Endothelial cell of umbilical vein (primary cell): ENCODE results near the gene ADH1C. TPM values are rescaled to one million over a fixed set of nuclear protein-coding genes. Genes with fewer than 3 reads are reported as not detected.
"Not testable (repeated sequence)": the region's sequence is repeated elsewhere in the genome, so short reads cannot be mapped to it uniquely, and the experiment has no call there.

Source experiments
- BruUV-seq: library from RNA; stranded (reverse); fragments of 400-500 nt; replicated peaks from 2 replicates; lab custom pipeline; 2021; lab: Mats Ljungman, UMichigan
- CTCF ChIA-PET: fragments of 300-600, 350-600 bp; sonication (Branson Sonifier 250); formaldehyde crosslinking; loops from one replicate; lab custom pipeline; 2021; ENCODE audit warnings: antibody characterized with exemption, inconsistent platforms; lab: Charles Lee
- POLR2A ChIA-PET: fragments of 300-600, 350-600 bp; sonication (Branson Sonifier 250); formaldehyde crosslinking; loops from one replicate; lab custom pipeline; 2021; ENCODE audit warnings: antibody characterized with exemption, inconsistent platforms; lab: Charles Lee
- DNase-seq: peaks from one replicate; pipeline ENCODE4 v3.0.0-alpha.2; 2011; ENCODE audit warnings: low read depth, low spot score
- FAIRE-seq: peaks from 2 replicates; lab custom pipeline; 2011; peaks lifted over from hg19 to GRCh38; lab: Jason Lieb, UNC
- H2AFZ ChIP-seq: 2 replicates; pipeline ENCODE4 v1.6.0; 2012; ENCODE audit warnings: low read depth, low read length, control low read depth, inconsistent platforms
- H3K27ac ChIP-seq: 2 replicates; pipeline ENCODE4 v1.5.1; 2011; ENCODE audit warnings: low read depth, mild to moderate bottlenecking, control low read depth, low read length, moderate library complexity; ENCODE audit not compliant: insufficient read depth
- H3K27me3 ChIP-seq, 2 experiments: 2 replicates each; pipeline versions ENCODE4 v1.6.0 to v1.6.1; 2011; ENCODE audit warnings: low read length in 2 of 2, mixed read lengths in 1 of 2; ENCODE audit not compliant: control insufficient read depth in 2 of 2, insufficient read depth in 2 of 2
- H3K36me3 ChIP-seq, 2 experiments: 2 replicates in 1 of 2; 3 replicates in 1 of 2; pipeline ENCODE4 v1.5.1; 2011; ENCODE audit warnings: low read length in 2 of 2, mild to moderate bottlenecking in 1 of 2, moderate library complexity in 1 of 2; ENCODE audit not compliant: control insufficient read depth in 2 of 2, insufficient read depth in 2 of 2; ENCODE audit errors: extremely low read depth in 1 of 2
- H3K4me1 ChIP-seq: 3 replicates; pipeline ENCODE4 v1.5.1; 2011; ENCODE audit warnings: mild to moderate bottlenecking, low read length; ENCODE audit not compliant: control insufficient read depth, insufficient read depth; ENCODE audit errors: extremely low read depth
- H3K4me2 ChIP-seq: 2 replicates; pipeline ENCODE4 v1.6.1; 2011; ENCODE audit warnings: low read length, control low read depth, mixed read lengths; ENCODE audit not compliant: insufficient read depth
- H3K4me3 ChIP-seq, 3 experiments: fragments of 200-600 bp in 1 of 3; sonication (generic), shearing (Covaris generic) in 1 of 3; replicated peaks in 1 of 3; 2 replicates each; pipeline ENCODE4 v1.5.1; 2011 to 2016; ENCODE audit warnings: control low read depth in 3 of 3, low read length in 3 of 3, mild to moderate bottlenecking in 2 of 3, inconsistent platforms in 1 of 3, low read depth in 1 of 3, moderate library complexity in 1 of 3; ENCODE audit not compliant: insufficient read depth in 1 of 3
- H3K79me2 ChIP-seq: 2 replicates; pipeline ENCODE4 v1.6.0; 2012; ENCODE audit warnings: low read length, inconsistent platforms; ENCODE audit not compliant: control insufficient read depth, insufficient read depth
- H3K9ac ChIP-seq: replicated peaks from 2 replicates; pipeline ENCODE3; 2011; ENCODE audit warnings: low read length, control low read depth; ENCODE audit not compliant: insufficient read depth; ENCODE audit errors: extremely low read depth
- H3K9me1 ChIP-seq: replicated peaks from 3 replicates; pipeline ENCODE4 v1.6.0; 2011; ENCODE audit warnings: mild to moderate bottlenecking, low read length; ENCODE audit not compliant: control insufficient read depth, insufficient read depth; ENCODE audit errors: extremely low read depth
- H3K9me3 ChIP-seq: replicated peaks from 2 replicates; pipeline ENCODE4 v1.5.1; 2012; ENCODE audit warnings: low read length, inconsistent platforms; ENCODE audit not compliant: control insufficient read depth, insufficient read depth
- H4K20me1 ChIP-seq: replicated peaks from 2 replicates; pipeline ENCODE3; 2011; ENCODE audit warnings: mild to moderate bottlenecking, low read length; ENCODE audit not compliant: control insufficient read depth, insufficient read depth; ENCODE audit errors: extremely low read depth
- EZH2 ChIP-seq: IDR thresholded peaks from 2 replicates; pipeline ENCODE4 v1.6.1; 2012; ENCODE audit warnings: borderline replicate concordance, low read depth, mild to moderate bottlenecking, moderate library complexity, low read length, inconsistent platforms; ENCODE audit not compliant: severe bottlenecking
- FOS ChIP-seq: IDR thresholded peaks from 2 replicates; pipeline ENCODE4 v1.6.1; 2011; ENCODE audit warnings: mild to moderate bottlenecking, low read length, moderate library complexity, borderline replicate concordance; ENCODE audit not compliant: insufficient read depth
- GATA2 ChIP-seq: IDR thresholded peaks from 2 replicates; pipeline ENCODE4 v1.7.0; 2011; ENCODE audit warnings: low read depth, mild to moderate bottlenecking, moderate library complexity, mixed read lengths, low read length; ENCODE audit not compliant: insufficient read length, insufficient read depth
- JUN ChIP-seq: IDR thresholded peaks from 2 replicates; pipeline ENCODE4 v1.6.1; 2011; ENCODE audit warnings: borderline replicate concordance, low read depth; ENCODE audit not compliant: insufficient read length, insufficient read depth
- MAX ChIP-seq: IDR thresholded peaks from 2 replicates; pipeline ENCODE4 v1.6.1; 2011; ENCODE audit not compliant: insufficient read depth, insufficient read length
- MYC ChIP-seq: IDR thresholded peaks from one replicate; pipeline ENCODE4 v1.6.1; 2011; ENCODE audit warnings: mild to moderate bottlenecking, low read depth, low read length
- POLR2A ChIP-seq: IDR thresholded peaks from 2 replicates; pipeline ENCODE4 v1.6.1; 2012; ENCODE audit warnings: low read depth, mild to moderate bottlenecking, control low read depth, low read length
- POLR2AphosphoS5 ChIP-seq: IDR thresholded peaks from 2 replicates; pipeline ENCODE4 v1.6.1; 2012; ENCODE audit warnings: low read depth, mild to moderate bottlenecking, control low read depth, low read length, moderate library complexity; ENCODE audit not compliant: insufficient read depth
- dilution Hi-C: fragments of 300-500 bp; cut with MboI; formaldehyde crosslinking; loops from one replicate; pipeline ENCODE4 v1.15.0; 2019; ENCODE audit warnings: low sequenced_read_pairs; ENCODE audit not compliant: extremely low pct_ligation_motif_present
- intact Hi-C: fragments of 100-400 bp; cut with micrococcal nuclease; formaldehyde crosslinking; loops from one replicate; pipeline ENCODE4 v1.10.0; 2022
- polyA plus RNA-seq, 4 experiments: library from polyadenylated mRNA; depleted of rRNA in 3 of 4; stranded (reverse) in 3 of 4; unstranded in 1 of 4; fragments of >200 nt; gene quantifications; 2 replicates each; pipeline versions ENCODE4 v1.2.1 to v1.2.3, GENCODE V29; 2011 to 2012; ENCODE audit warnings: missing spikeins in 1 of 4
- total RNA-seq: library from RNA; stranded (reverse); gene quantifications from 2 replicates; pipeline ENCODE4 v1.2.3, GENCODE V29; 2021
- TF ChIP-seq, protein P1 (sequence below), 2 donors: IDR thresholded peaks; 1 replicate in 1 of 2; 2 replicates in 1 of 2; pipeline ENCODE4 v1.5.1; 2011; ENCODE audit warnings: low read length in 2 of 2, mild to moderate bottlenecking in 2 of 2, moderate library complexity in 2 of 2, control low read depth in 1 of 2, inconsistent platforms in 1 of 2, low read depth in 1 of 2; ENCODE audit not compliant: insufficient read depth in 1 of 2; ENCODE audit errors: extremely low read depth in 1 of 2

The ADH1C gene
- total and polyA plus RNA-seq, 2 donors (not counting 3 experiments of a cell fraction or from before 2014, with no cell fraction given): not detected

DNA sequence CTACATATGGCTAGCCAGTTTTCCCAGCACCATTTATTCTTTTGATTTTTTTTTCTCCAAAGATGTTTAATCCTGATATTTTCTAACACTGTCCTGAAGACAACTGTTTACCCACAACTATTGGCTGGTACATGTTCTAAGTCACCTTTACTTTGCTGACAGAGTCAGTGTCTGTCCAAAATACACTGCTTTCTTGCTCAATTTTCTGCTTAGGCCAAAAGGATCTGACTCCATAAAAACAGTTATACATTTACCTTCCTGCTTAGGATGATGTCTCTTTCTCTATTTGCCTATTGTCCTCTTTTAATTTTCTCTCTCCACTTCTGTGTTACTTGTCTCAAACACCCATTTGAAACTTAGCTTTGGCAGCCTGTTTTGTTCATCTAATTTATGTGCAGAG, 3.2 kb downstream of the ADH1C start:
- TF ChIP-seq GATA2 (no peak), EZH2 (no peak), MAX (no peak), FOS (no peak), JUN (no peak), MYC (no peak), POLR2A (no peak), POLR2AphosphoS5 (no peak)
- TF ChIP-seq, protein P1, sequence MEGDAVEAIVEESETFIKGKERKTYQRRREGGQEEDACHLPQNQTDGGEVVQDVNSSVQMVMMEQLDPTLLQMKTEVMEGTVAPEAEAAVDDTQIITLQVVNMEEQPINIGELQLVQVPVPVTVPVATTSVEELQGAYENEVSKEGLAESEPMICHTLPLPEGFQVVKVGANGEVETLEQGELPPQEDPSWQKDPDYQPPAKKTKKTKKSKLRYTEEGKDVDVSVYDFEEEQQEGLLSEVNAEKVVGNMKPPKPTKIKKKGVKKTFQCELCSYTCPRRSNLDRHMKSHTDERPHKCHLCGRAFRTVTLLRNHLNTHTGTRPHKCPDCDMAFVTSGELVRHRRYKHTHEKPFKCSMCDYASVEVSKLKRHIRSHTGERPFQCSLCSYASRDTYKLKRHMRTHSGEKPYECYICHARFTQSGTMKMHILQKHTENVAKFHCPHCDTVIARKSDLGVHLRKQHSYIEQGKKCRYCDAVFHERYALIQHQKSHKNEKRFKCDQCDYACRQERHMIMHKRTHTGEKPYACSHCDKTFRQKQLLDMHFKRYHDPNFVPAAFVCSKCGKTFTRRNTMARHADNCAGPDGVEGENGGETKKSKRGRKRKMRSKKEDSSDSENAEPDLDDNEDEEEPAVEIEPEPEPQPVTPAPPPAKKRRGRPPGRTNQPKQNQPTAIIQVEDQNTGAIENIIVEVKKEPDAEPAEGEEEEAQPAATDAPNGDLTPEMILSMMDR (IDR thresholded peaks at IDR 0.05; ENCODE audit: extremely low read depth in 1 of 2, insufficient read depth in 1 of 2, low read depth in 1 of 2, low read length in 2 of 2): no peak
- no TSS peak for BruUV-seq
- Histone ChIP-seq H2AFZ (no peak overlapping the region), H3K27me3 (no peaks in the 10 kb centered on the region), H3K9me3 (no peaks in the 10 kb centered on the region), H3K79me2 (no peaks in the 10 kb centered on the region), H3K4me2 (no peak overlapping the region), H3K4me1 (no peaks in the 10 kb centered on the region), H4K20me1 (no peaks in the 10 kb centered on the region), H3K36me3 (no peaks in the 10 kb centered on the region), H3K9me1 (no peaks in the 10 kb centered on the region), H3K9ac (no peak overlapping the region), H3K4me3 (no peak overlapping the region), H3K27ac (no peak overlapping the region)
- ChIA-PET POLR2A (no interaction called here), CTCF (no interaction called here)
- FAIRE-seq (no peak), DNase-seq (no peak)
- intact Hi-C loops: no loop called here
- dilution Hi-C loops: no loop called here

- H3K4me3 ChIP-seq, H3K36me3 ChIP-seq, H3K4me1 ChIP-seq, POLR2A ChIA-PET, H3K27me3 ChIP-seq, H3K79me2 ChIP-seq, H3K27ac ChIP-seq, CTCF ChIA-PET, dilution Hi-C loops, H3K9me3 ChIP-seq, H3K9ac ChIP-seq, BruUV-seq, H3K4me2 ChIP-seq, H2AFZ ChIP-seq, H4K20me1 ChIP-seq, intact Hi-C loops, DNase-seq, H3K9me1 ChIP-seq, FAIRE-seq: not testable (repeated sequence)
Measured at GRCh38 chr4:99342624-99343023, 9.9 kb downstream of the ADH1C start.
